Measurements from ENCODE around the gene TLE1. TPM values are rescaled to one million over a fixed set of nuclear protein-coding genes. Genes with fewer than 3 reads are reported as not detected.

Gene TLE1
- total RNA-seq, 1 experiment from 2014 or later, result 21.9 TPM

DNA sequence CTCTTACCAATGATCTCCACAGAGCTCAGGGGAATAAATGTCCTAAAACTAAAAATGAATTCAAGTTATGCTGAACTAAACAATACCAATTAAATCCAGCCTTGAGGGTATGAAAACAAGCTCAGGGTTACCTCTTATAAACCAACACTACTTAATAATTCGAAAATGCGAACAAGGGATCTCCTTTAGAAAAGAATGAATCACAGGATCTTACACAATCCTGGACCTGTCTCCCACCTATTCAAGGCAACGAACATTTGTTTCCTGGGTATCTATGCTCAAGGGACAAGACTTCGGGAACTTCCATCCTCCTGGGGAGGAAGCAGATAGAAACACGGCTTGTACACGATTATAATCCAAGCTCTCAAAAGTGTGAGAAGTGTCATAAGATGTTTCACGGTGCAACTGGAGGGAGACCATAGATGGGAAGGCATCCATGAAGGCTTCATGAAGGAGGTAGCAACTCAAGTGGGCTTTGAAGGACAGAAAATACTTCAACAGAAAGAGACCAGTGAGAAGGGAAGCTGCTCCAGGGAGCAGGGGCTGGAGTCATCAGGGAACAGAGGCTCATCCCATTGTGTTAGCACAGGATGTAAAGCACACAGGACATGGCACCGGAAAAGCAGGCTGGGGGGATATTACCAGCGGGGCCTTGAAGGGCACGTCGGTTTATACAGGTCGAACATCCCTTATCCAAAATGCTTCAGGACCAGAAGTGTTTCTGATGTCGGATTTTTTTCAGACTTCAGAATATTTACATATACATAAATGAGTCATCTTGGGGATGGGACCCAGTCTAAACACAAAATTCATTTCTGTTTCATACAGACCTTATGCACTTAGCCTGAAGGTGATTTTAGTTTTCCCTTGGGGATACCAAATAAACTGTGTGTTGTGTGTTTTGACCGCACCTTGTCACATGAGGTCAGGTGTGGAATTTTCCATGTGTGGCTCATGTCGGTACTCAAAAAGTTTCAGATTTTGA is 87.4 kb downstream of the TLE1 start:
- CTCF ChIA-PET, result interaction anchor here (0.6 to 1.2 kb wide), 5 partner anchors 19 to 1888 kb away, joined by 3 to 6 read pairs (median 5); no protein-coding TSS in a partner anchor
- H3K4me1 Mint-ChIP-seq (ENCODE audit: insufficient read depth, unreplicated experiment), result peaks cover 9% of the 10 kb centered on the region
- H3K4me3 Mint-ChIP-seq (ENCODE audit: unreplicated experiment), result no peak overlapping the region
- H3K27ac Mint-ChIP-seq (ENCODE audit: low read depth, unreplicated experiment), result peak overlapping the region; percentile 37
- intact Hi-C loops (cut with micrococcal nuclease), result no loop called here
- POLR2A ChIA-PET, result no interaction called here
- no TSS peak for BruUV-seq (replicated peaks)
- H3K9me3 Mint-ChIP-seq (ENCODE audit: unreplicated experiment), result no peaks in the 10 kb centered on the region
- TF ChIP-seq CTCF (IDR thresholded peaks at IDR 0.05; ENCODE audit: unreplicated experiment), result no peak
- H3K27me3 Mint-ChIP-seq (ENCODE audit: insufficient read depth, unreplicated experiment), result no peaks in the 10 kb centered on the region
- DNase-seq (ENCODE audit: unreplicated experiment), result peak; percentile 66
- H3K36me3 Mint-ChIP-seq (ENCODE audit: insufficient read depth, unreplicated experiment), result peaks cover 30% of the 10 kb centered on the region

- Mint-ChIP-seq H3K4me3 (ENCODE audit: unreplicated experiment) (no peak overlapping the region), H3K36me3 (ENCODE audit: insufficient read depth, unreplicated experiment) (peaks cover 30% of the 10 kb centered on the region), H3K27me3 (ENCODE audit: insufficient read depth, unreplicated experiment) (no peaks in the 10 kb centered on the region), H3K9me3 (ENCODE audit: unreplicated experiment) (no peaks in the 10 kb centered on the region), H3K27ac (ENCODE audit: low read depth, unreplicated experiment) (no peak overlapping the region), H3K4me1 (ENCODE audit: insufficient read depth, unreplicated experiment) (peaks cover 9% of the 10 kb centered on the region)
- intact Hi-C loops (cut with micrococcal nuclease), result no loop called here
- POLR2A ChIA-PET, result no interaction called here
- DNase-seq (ENCODE audit: unreplicated experiment), result no peak
- no TSS peak for BruUV-seq (replicated peaks)
- no peak for TF ChIP-seq CTCF (IDR thresholded peaks at IDR 0.05; ENCODE audit: unreplicated experiment)
- CTCF ChIA-PET, result interaction anchor here (1.2 kb wide), 1 partner anchor 86 kb away, joined by 3 read pairs; no protein-coding TSS in a partner anchor
These were observed 88.7 kb downstream of the TLE1 start for GRCh38 chr9:81600631-81601030.

DNA sequence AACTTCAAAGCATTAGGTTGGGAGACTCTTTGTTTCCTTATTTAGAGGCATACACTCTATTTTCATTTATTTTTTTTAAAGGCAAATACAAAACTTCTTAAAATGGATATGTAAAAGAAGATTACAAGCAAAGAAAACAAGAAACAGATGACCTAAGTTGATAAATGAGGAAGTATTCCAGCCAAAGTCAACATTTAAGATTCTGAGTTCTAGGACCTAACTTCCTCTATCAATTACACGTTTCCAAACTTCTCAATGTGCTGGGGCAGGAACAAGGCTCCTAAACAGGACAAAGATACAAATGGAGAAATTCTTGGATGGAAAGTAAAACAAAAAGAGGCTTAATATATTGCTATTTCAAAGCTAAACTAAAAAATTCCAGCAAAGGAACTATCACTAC is 89.5 kb downstream of the TLE1 start:
- DNase-seq (ENCODE audit: unreplicated experiment), result no peak
- Mint-ChIP-seq H3K4me3 (ENCODE audit: unreplicated experiment) (no peak overlapping the region), H3K36me3 (ENCODE audit: insufficient read depth, unreplicated experiment) (peaks cover 29% of the 10 kb centered on the region)

More for the DNA sequence above, 89.5 kb downstream of the TLE1 start:
- no peaks in the 10 kb centered on the region for H3K9me3 Mint-ChIP-seq (ENCODE audit: unreplicated experiment)
- intact Hi-C loops (cut with micrococcal nuclease), result no loop called here
- H3K4me1 Mint-ChIP-seq (ENCODE audit: insufficient read depth, unreplicated experiment), result peaks cover 14% of the 10 kb centered on the region
- no peak for TF ChIP-seq CTCF (IDR thresholded peaks at IDR 0.05; ENCODE audit: unreplicated experiment)
- ChIA-PET POLR2A (no interaction called here), CTCF (no interaction called here)
- H3K27ac Mint-ChIP-seq (ENCODE audit: low read depth, unreplicated experiment), result no peak overlapping the region
- no TSS peak for BruUV-seq (replicated peaks)
- H3K27me3 Mint-ChIP-seq (ENCODE audit: insufficient read depth, unreplicated experiment), result no peaks in the 10 kb centered on the region

Measured in MCF 10A (cell line).